OCI-LY1 (cell line): ENCODE measurements around the gene SFRP2.

Experiments
- H2AFZ ChIP-seq: fragments of 200-600 bp; sonication (generic), shearing (Covaris generic); 2 replicates; pipeline ENCODE4 v1.6.0; 2014; ENCODE audit warnings: antibody characterized with exemption, mild to moderate bottlenecking, low read length
- H3F3A ChIP-seq: fragments of 200-600 bp; sonication (generic), shearing (Covaris generic); 2 replicates; pipeline ENCODE4 v1.6.0; 2014; ENCODE audit warnings: mild to moderate bottlenecking, antibody characterized with exemption, low read length, moderate library complexity; ENCODE audit not compliant: insufficient read depth
- H3K27ac ChIP-seq: fragments of 200-600 bp; sonication (generic); 2 replicates; pipeline ENCODE4 v1.5.1; 2014; ENCODE audit warnings: low read length, mixed run types, mild to moderate bottlenecking, low read depth; ENCODE audit not compliant: poor library complexity, severe bottlenecking
- H3K27me3 ChIP-seq: fragments of 200-600 bp; sonication (generic); 2 replicates; pipeline ENCODE4 v1.6.0; 2014; ENCODE audit warnings: antibody characterized with exemption, mild to moderate bottlenecking, low read length, moderate library complexity; ENCODE audit not compliant: insufficient read depth
- H3K36me3 ChIP-seq: fragments of 200-600 bp; sonication (generic); 2 replicates; pipeline ENCODE4 v1.6.1; 2014; ENCODE audit warnings: mild to moderate bottlenecking, antibody characterized with exemption, low read length, moderate library complexity, mixed read lengths; ENCODE audit not compliant: insufficient read depth
- H3K4me1 ChIP-seq: fragments of 200-600 bp; sonication (generic); 2 replicates; pipeline ENCODE4 v1.5.1; 2014; ENCODE audit warnings: mild to moderate bottlenecking, low read length, moderate library complexity; ENCODE audit not compliant: insufficient read depth, severe bottlenecking
- H3K4me2 ChIP-seq: fragments of 200-600 bp; sonication (generic), shearing (Covaris generic); 2 replicates; pipeline ENCODE4 v1.6.1; 2014; ENCODE audit warnings: low read length
- H3K4me3 ChIP-seq: fragments of 200-600 bp; sonication (generic); 2 replicates; pipeline ENCODE4 v1.5.1; 2014; ENCODE audit warnings: low read length, low read depth, mild to moderate bottlenecking, mixed read lengths; ENCODE audit not compliant: poor library complexity, severe bottlenecking
- H3K79me2 ChIP-seq: fragments of 200-600 bp; shearing (Covaris generic); 2 replicates; pipeline ENCODE4 v1.6.1; 2016; ENCODE audit warnings: mixed run types, low read length, mixed read lengths; ENCODE audit not compliant: insufficient read depth
- H3K9ac ChIP-seq: fragments of 200-600 bp; sonication (generic), shearing (Covaris generic); 2 replicates; pipeline ENCODE4 v1.6.1; 2014; ENCODE audit warnings: mild to moderate bottlenecking, low read length, mixed read lengths
- H3K9me2 ChIP-seq: fragments of 200-600 bp; sonication (generic), shearing (Covaris generic); 2 replicates; pipeline ENCODE4 v1.6.1; 2014; ENCODE audit warnings: low read depth, mild to moderate bottlenecking, low read length, mixed read lengths
- H3K9me3 ChIP-seq: fragments of 200-600 bp; shearing (Covaris generic); 2 replicates; pipeline ENCODE4 v1.6.1; 2014; ENCODE audit warnings: low read length, mixed read lengths
- H4K20me1 ChIP-seq: fragments of 200-600 bp; sonication (generic), shearing (Covaris generic); 2 replicates; pipeline ENCODE4 v1.6.0; 2016; ENCODE audit warnings: mild to moderate bottlenecking, low read length; ENCODE audit not compliant: insufficient read depth
- CTCF ChIP-seq: fragments of 200-600 bp; sonication (generic), shearing (Covaris generic); IDR thresholded peaks from 2 replicates; pipeline ENCODE4 v1.5.1; 2017; ENCODE audit warnings: mild to moderate bottlenecking, antibody characterized with exemption, low read length, moderate library complexity, mixed read lengths
- EZH2 ChIP-seq: fragments of 200-600 bp; sonication (generic), shearing (Covaris generic); IDR thresholded peaks from 2 replicates; pipeline ENCODE4 v1.8.0; 2017; ENCODE audit warnings: borderline replicate concordance, mixed run types, mild to moderate bottlenecking, antibody characterized with exemption, low read length, moderate library complexity, mixed read lengths

Gene SFRP2

GRCh38 chr4:153790962-153791551, 2.2 kb upstream of the SFRP2 start:
- Histone ChIP-seq H3F3A (no peaks in the 10 kb centered on the region), H3K9me3 (no peaks in the 10 kb centered on the region), H4K20me1 (no peaks in the 10 kb centered on the region), H3K4me2 (no peak overlapping the region), H2AFZ (no peak overlapping the region), H3K27ac (no peak overlapping the region), H3K36me3 (no peaks in the 10 kb centered on the region), H3K27me3 (no peaks in the 10 kb centered on the region), H3K9ac (no peak overlapping the region), H3K4me1 (no peaks in the 10 kb centered on the region), H3K4me3 (no peak overlapping the region), H3K79me2 (no peaks in the 10 kb centered on the region), H3K9me2 (no peaks in the 10 kb centered on the region)
- no peak for TF ChIP-seq EZH2

DNA sequence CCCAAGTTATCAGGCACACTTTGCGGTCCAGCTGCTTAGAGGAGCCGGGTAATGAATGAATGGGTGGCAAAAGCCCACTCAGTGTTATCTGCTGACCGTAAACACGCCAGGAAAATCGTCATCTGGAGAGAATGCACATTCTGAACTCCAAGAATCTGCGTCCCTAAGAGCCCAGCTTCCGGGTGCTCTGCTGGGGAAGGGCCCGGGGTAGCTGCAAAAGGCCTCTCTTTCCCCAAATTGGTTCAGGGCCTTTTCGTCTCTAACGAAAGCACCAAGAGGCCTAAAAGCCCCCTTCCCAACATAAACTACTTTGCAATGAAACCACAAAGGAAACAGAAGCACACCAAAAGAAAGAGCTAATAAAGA, 1.6 kb upstream of the SFRP2 start:
- Histone ChIP-seq H3K79me2 (no peaks in the 10 kb centered on the region), H3K27ac (no peak overlapping the region), H3K4me3 (no peak overlapping the region), H3K27me3 (no peaks in the 10 kb centered on the region), H3K4me1 (no peaks in the 10 kb centered on the region), H2AFZ (no peak overlapping the region), H4K20me1 (no peaks in the 10 kb centered on the region), H3K9me2 (no peaks in the 10 kb centered on the region), H3F3A (no peaks in the 10 kb centered on the region), H3K4me2 (no peak overlapping the region), H3K36me3 (no peaks in the 10 kb centered on the region), H3K9ac (no peak overlapping the region), H3K9me3 (no peaks in the 10 kb centered on the region)
- TF ChIP-seq CTCF (no peak), EZH2 (no peak)

DNA sequence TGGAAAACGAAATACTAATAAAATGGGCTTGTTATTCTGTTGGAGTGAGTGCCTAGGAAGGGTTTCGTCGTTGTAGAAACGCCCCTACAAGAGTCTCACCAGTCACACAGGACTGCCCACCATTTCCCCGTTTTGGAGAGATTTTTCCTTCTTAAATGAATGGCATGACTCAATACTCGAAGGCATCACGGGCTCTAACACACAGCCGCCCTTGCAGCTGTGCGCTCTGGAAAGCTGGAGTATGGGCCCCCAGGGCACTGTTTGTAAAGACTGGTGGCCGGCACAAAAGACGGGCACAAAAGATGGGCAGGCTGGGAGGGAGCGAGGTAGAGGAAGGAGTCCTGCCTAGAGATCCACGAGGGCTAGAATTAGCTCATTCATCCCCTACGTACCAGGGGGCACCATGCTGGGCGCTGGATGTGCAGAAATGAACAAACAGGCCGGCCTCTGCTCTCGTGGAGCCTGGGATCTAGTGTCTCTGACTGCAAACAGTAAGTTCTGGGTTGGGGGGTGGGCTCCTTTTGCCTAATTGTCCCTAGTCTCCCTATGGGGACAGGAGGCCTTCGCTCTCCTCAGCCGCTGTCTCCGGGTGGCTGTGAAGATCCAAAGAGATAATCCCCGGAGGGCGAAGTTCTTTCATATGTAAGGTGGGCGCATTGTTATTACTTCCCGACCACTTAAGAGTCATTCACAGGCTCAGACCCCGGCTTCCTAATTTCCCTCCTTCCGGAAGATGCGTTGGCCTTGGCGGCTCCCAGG, 1.0 kb upstream of the SFRP2 start:
- Histone ChIP-seq H3F3A (no peaks in the 10 kb centered on the region), H2AFZ (no peak overlapping the region), H3K9me3 (no peaks in the 10 kb centered on the region), H3K4me3 (no peak overlapping the region), H3K27me3 (no peaks in the 10 kb centered on the region), H3K79me2 (no peaks in the 10 kb centered on the region), H3K9ac (no peak overlapping the region), H3K36me3 (no peaks in the 10 kb centered on the region), H3K4me1 (no peaks in the 10 kb centered on the region), H3K27ac (no peak overlapping the region), H3K4me2 (no peak overlapping the region), H4K20me1 (no peaks in the 10 kb centered on the region), H3K9me2 (no peaks in the 10 kb centered on the region)
- no peak for TF ChIP-seq EZH2
- TF ChIP-seq CTCF: no peak

GRCh38 chr4:153788051-153788412, 851 bp downstream of the SFRP2 start:
- Histone ChIP-seq H3F3A (no peaks in the 10 kb centered on the region), H3K4me2 (no peak overlapping the region), H3K4me1 (no peaks in the 10 kb centered on the region), H3K9me2 (no peaks in the 10 kb centered on the region), H3K9me3 (no peaks in the 10 kb centered on the region), H3K9ac (no peak overlapping the region), H2AFZ (no peak overlapping the region), H3K36me3 (no peaks in the 10 kb centered on the region), H3K27me3 (no peaks in the 10 kb centered on the region), H3K4me3 (no peak overlapping the region), H3K79me2 (no peaks in the 10 kb centered on the region), H3K27ac (no peak overlapping the region), H4K20me1 (no peaks in the 10 kb centered on the region)
- TF ChIP-seq EZH2 (no peak), CTCF (no peak)
